ENCODE data around the gene TP53TG5.

Gene TP53TG5

DNA sequence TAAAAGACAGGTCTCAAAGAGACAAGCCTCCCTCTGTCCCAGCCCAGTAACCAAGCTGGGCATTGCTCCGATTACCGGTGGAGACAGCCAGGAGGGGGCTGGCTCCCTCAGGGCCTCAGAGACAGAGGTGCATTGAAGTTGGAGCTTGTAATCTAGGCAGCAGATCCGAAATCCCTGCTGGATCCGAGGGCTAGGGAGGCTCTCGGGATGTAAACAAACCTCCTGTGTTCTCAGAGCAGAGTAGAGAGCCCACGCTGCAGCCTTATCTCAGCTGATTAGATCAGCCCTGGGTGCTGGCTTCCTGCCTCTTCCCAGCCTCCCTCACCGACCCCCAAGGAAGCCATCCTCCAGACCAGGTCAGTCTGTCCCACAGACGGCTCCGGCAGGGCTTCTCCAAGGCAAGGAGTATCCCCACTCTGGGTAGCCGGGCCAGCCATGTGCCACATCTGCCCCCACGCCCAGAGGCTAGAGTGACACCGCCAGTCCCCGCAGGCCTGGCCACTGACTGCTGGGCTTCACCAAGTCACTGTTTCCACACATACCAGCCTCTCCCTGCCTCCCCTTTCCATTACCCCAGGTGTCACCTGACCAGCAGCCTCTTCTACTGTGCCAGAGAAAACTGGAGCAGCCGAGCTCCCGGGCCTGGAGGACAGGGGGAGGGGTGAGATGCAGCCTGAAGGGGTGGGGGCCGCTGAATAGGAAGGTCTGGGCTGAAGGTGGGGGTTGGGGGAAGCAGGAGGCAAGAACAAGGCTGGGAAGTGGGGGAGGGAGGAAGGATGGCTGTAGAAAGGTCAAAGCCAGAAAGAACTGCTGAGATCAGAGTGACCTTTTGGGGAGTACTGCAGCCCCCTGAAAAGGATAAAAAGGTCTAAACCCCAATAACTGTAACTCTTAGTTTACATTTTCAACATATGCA lies 35.9 kb downstream of the TP53TG5 start (continued):
- TF ChIP-seq MYNN (tag by site-specific recombination; IDR thresholded peaks at IDR 0.05; ENCODE audit: borderline replicate concordance) (no peak), ZNF302 (tag by site-specific recombination; IDR thresholded peaks at IDR 0.05; ENCODE audit: low read depth) (no peak), ZNF76 (tag by site-specific recombination; IDR thresholded peaks at IDR 0.05; ENCODE audit: borderline replicate concordance, low read depth) (peak; percentile 71; the same call in 1 of the 2 replicates), ZBTB8A (tag by site-specific recombination; IDR thresholded peaks at IDR 0.05) (peak; percentile 23), ZNF600 (tag by site-specific recombination; IDR thresholded peaks at IDR 0.05) (peak; percentile 95), BCL11B (tag by site-specific recombination; IDR thresholded peaks at IDR 0.05; ENCODE audit: low read depth) (no peak), ZNF184 (tag by site-specific recombination; IDR thresholded peaks at IDR 0.05) (no peak), ZNF626 (tag by site-specific recombination; IDR thresholded peaks at IDR 0.05) (no peak), ZBTB17 (tag by site-specific recombination; IDR thresholded peaks at IDR 0.05) (peak; percentile 88), ZNF132 (tag by site-specific recombination; IDR thresholded peaks at IDR 0.05; ENCODE audit: borderline replicate concordance) (no peak), ZNF768 (tag by site-specific recombination; IDR thresholded peaks at IDR 0.05) (no peak), ZNF175 (tag by site-specific recombination; IDR thresholded peaks at IDR 0.05) (no peak), ZBTB21 (tag by site-specific recombination; IDR thresholded peaks at IDR 0.05) (no peak), PRDM1 (tag by site-specific recombination; IDR thresholded peaks at IDR 0.05) (no peak), ZNF561 (tag by site-specific recombination; IDR thresholded peaks at IDR 0.05; ENCODE audit: borderline replicate concordance) (no peak), KLF10 (tag by site-specific recombination; IDR thresholded peaks at IDR 0.05) (no peak), ZNF214 (tag by site-specific recombination; IDR thresholded peaks at IDR 0.05; ENCODE audit: borderline replicate concordance) (no peak), FEZF1 (tag by site-specific recombination; IDR thresholded peaks at IDR 0.05) (no peak; the same call in 1 of the 2 replicates), TCF7L2 (IDR thresholded peaks at IDR 0.05; ENCODE audit: borderline replicate concordance, low read depth, low read length) (no peak), ZNF16 (tag by site-specific recombination; IDR thresholded peaks at IDR 0.05; ENCODE audit: low read depth) (no peak), ZNF549 (tag by site-specific recombination; IDR thresholded peaks at IDR 0.05) (no peak), ZNF311 (tag by site-specific recombination; IDR thresholded peaks at IDR 0.05; ENCODE audit: borderline replicate concordance) (no peak), YY2 (tag by site-specific recombination; IDR thresholded peaks at IDR 0.05) (no peak), ZNF416 (tag by site-specific recombination; IDR thresholded peaks at IDR 0.05) (no peak)
- TF ChIP-seq, protein P1, sequence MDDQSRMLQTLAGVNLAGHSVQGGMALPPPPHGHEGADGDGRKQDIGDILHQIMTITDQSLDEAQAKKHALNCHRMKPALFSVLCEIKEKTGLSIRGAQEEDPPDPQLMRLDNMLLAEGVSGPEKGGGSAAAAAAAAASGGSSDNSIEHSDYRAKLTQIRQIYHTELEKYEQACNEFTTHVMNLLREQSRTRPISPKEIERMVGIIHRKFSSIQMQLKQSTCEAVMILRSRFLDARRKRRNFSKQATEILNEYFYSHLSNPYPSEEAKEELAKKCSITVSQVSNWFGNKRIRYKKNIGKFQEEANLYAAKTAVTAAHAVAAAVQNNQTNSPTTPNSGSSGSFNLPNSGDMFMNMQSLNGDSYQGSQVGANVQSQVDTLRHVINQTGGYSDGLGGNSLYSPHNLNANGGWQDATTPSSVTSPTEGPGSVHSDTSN (CRISPR knock-in tag; IDR thresholded peaks at IDR 0.05): no peak
- TF ChIP-seq, protein P2, sequence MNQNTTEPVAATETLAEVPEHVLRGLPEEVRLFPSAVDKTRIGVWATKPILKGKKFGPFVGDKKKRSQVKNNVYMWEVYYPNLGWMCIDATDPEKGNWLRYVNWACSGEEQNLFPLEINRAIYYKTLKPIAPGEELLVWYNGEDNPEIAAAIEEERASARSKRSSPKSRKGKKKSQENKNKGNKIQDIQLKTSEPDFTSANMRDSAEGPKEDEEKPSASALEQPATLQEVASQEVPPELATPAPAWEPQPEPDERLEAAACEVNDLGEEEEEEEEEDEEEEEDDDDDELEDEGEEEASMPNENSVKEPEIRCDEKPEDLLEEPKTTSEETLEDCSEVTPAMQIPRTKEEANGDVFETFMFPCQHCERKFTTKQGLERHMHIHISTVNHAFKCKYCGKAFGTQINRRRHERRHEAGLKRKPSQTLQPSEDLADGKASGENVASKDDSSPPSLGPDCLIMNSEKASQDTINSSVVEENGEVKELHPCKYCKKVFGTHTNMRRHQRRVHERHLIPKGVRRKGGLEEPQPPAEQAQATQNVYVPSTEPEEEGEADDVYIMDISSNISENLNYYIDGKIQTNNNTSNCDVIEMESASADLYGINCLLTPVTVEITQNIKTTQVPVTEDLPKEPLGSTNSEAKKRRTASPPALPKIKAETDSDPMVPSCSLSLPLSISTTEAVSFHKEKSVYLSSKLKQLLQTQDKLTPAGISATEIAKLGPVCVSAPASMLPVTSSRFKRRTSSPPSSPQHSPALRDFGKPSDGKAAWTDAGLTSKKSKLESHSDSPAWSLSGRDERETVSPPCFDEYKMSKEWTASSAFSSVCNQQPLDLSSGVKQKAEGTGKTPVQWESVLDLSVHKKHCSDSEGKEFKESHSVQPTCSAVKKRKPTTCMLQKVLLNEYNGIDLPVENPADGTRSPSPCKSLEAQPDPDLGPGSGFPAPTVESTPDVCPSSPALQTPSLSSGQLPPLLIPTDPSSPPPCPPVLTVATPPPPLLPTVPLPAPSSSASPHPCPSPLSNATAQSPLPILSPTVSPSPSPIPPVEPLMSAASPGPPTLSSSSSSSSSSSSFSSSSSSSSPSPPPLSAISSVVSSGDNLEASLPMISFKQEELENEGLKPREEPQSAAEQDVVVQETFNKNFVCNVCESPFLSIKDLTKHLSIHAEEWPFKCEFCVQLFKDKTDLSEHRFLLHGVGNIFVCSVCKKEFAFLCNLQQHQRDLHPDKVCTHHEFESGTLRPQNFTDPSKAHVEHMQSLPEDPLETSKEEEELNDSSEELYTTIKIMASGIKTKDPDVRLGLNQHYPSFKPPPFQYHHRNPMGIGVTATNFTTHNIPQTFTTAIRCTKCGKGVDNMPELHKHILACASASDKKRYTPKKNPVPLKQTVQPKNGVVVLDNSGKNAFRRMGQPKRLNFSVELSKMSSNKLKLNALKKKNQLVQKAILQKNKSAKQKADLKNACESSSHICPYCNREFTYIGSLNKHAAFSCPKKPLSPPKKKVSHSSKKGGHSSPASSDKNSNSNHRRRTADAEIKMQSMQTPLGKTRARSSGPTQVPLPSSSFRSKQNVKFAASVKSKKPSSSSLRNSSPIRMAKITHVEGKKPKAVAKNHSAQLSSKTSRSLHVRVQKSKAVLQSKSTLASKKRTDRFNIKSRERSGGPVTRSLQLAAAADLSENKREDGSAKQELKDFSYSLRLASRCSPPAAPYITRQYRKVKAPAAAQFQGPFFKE (tag by site-specific recombination; IDR thresholded peaks at IDR 0.05; ENCODE audit: borderline replicate concordance): no peak
- TF ChIP-seq, protein P3, sequence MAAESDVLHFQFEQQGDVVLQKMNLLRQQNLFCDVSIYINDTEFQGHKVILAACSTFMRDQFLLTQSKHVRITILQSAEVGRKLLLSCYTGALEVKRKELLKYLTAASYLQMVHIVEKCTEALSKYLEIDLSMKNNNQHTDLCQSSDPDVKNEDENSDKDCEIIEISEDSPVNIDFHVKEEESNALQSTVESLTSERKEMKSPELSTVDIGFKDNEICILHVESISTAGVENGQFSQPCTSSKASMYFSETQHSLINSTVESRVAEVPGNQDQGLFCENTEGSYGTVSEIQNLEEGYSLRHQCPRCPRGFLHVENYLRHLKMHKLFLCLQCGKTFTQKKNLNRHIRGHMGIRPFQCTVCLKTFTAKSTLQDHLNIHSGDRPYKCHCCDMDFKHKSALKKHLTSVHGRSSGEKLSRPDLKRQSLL (tag by site-specific recombination; IDR thresholded peaks at IDR 0.05): no peak
- TF ChIP-seq, protein P4, sequence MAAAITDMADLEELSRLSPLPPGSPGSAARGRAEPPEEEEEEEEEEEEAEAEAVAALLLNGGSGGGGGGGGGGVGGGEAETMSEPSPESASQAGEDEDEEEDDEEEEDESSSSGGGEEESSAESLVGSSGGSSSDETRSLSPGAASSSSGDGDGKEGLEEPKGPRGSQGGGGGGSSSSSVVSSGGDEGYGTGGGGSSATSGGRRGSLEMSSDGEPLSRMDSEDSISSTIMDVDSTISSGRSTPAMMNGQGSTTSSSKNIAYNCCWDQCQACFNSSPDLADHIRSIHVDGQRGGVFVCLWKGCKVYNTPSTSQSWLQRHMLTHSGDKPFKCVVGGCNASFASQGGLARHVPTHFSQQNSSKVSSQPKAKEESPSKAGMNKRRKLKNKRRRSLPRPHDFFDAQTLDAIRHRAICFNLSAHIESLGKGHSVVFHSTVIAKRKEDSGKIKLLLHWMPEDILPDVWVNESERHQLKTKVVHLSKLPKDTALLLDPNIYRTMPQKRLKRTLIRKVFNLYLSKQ (tag by site-specific recombination; IDR thresholded peaks at IDR 0.05; ENCODE audit: borderline replicate concordance): no peak
- TF ChIP-seq, protein P5, sequence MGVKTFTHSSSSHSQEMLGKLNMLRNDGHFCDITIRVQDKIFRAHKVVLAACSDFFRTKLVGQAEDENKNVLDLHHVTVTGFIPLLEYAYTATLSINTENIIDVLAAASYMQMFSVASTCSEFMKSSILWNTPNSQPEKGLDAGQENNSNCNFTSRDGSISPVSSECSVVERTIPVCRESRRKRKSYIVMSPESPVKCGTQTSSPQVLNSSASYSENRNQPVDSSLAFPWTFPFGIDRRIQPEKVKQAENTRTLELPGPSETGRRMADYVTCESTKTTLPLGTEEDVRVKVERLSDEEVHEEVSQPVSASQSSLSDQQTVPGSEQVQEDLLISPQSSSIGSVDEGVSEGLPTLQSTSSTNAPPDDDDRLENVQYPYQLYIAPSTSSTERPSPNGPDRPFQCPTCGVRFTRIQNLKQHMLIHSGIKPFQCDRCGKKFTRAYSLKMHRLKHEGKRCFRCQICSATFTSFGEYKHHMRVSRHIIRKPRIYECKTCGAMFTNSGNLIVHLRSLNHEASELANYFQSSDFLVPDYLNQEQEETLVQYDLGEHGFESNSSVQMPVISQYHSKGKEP (tag by site-specific recombination; IDR thresholded peaks at IDR 0.05): no peak

Measured in HEK293 (cell line).